ENCODE measurements around the gene MARS2. TPM values are rescaled to one million over a fixed set of nuclear protein-coding genes. Genes with fewer than 3 reads are reported as not detected.

The MARS2 gene
- 1.9 and 3.7 TPM in 2 replicates for total RNA-seq

DNA sequence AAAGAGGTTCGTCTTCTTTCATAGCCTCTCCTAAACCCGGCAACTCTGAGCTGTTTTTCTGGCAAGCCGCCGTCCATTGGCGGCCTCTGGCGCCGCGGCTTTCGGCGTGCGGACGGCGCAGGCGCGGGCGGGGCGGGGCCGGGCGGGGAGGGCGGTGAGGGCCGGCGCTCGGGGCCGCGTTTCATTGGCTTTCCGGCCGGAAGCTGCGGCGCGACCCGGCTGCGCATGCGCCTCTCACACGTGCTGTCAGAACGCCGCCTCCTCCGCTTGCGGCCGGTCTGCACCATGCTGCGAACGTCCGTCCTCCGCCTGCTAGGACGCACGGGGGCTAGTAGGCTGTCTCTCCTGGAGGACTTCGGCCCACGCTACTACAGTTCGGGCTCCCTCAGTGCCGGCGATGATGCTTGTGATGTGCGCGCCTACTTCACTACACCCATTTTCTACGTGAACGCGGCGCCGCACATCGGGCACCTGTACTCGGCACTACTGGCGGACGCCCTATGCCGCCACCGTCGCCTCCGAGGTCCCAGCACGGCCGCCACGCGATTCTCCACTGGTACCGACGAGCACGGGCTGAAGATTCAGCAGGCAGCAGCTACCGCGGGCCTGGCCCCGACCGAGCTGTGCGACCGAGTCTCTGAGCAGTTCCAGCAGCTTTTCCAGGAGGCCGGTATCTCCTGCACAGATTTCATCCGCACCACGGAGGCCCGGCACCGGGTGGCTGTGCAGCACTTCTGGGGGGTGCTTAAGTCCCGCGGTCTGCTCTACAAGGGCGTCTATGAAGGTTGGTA, at the start of gene MARS2:
Gene MARS2, plus strand, starts transcription at position 249 of the 791 bp plus-strand sequence. Its CDS starts 37 bp downstream, at position 286.

DNA sequence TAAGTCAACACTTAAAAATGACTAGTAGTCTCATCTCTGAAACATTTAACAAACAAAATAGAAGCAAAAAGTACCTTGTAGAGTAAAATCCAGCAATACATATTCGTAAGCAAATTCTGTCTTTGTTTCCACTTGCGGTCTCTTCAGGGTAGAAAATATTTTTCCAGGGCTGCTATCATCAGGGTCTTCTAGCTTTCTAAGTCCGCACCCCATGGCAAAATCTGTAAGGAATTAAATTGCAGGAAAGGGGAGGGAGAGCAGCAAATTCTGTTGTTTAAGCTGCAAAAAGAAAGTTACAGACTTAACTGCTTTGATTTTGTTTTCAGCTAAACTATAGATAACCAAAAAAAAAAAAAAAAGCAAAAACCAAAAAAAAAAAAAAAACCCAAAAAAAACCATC, 29.9 kb upstream of the MARS2 start, which contains the start of gene RFTN2:
Gene RFTN2, minus strand, starts transcription at position 342 of the 400 bp plus-strand sequence. Its CDS starts 129 bp downstream, at position 213.

Other genes starting within 250 kb of the MARS2 start
- gene HSPD1, start 205.5 kb upstream of the MARS2 start, total RNA-seq, result 204 and 241 TPM in 2 replicates
- 124 and 151 TPM in 2 replicates for gene HSPE1, start 205.0 kb upstream of the MARS2 start, total RNA-seq
- 15.6 and 33.8 TPM in 2 replicates for gene MOB4, start 189.3 kb upstream of the MARS2 start, total RNA-seq
- gene RFTN2, start 29.8 kb upstream of the MARS2 start, total RNA-seq, result 0.29 and 1.9 TPM in 2 replicates
- gene BOLL, start 80.0 kb downstream of the MARS2 start, total RNA-seq, result not detected in 2 replicates
- gene PLCL1, start 99.2 kb downstream of the MARS2 start, total RNA-seq, result 0.35 and 0.58 TPM in 2 replicates

Measured in myometrial cell (primary cell).